ENCODE results near the gene AFMID. TPM values are rescaled to one million over a fixed set of nuclear protein-coding genes. Genes with fewer than 3 reads are reported as not detected.
A peak's percentile ranks its signal among the peaks of the same experiment; 100 is the strongest.

AFMID gene
- total and polyA plus RNA-seq, 2 experiments from 2014 or later: 26.6 to 61.2 TPM

DNA sequence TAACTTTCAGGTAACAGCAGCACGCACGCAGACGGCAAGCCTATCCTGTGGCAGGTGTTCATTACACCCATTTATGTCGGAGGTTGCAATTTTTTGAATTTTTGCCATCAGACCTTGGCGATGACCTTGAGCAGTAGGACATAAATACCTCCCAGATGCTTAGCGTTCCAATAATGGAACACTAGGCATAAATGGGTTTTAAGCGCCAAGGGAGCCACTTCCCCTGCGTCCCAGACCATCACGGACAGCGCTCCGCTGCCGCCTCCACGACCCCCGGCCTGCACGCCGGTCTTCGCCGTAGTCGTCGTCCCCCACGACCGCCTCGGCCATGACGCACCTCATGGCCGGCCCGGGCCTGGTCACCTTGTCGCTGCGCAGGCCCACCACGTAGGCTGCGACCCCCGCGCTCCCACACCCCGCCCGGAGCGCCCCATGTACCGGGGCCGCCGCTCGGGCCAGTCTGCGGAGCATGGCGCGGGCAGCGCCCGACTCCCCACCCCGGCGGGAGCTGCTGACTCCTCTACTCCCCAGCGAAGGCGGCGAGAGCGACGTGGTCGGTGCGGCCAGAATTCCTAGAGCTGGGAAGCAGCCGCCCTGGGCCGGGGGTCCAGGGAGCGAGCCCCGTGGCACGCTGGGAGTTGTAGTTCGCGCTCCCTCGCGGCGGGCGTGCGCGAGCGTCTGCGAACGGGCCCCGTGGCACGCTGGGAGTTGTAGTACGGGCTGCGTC is 66.9 kb downstream of the AFMID start:
- peak overlapping the region; percentile 96 for H3K27ac ChIP-seq
- H4K20me1 ChIP-seq (ENCODE audit: insufficient read depth, poor library complexity, severe bottlenecking): no peaks in the 10 kb centered on the region
- H3K4me3 ChIP-seq: peak overlapping the region; percentile 95
- TF ChIP-seq EZH2 (IDR thresholded peaks at IDR 0.05; ENCODE audit: borderline replicate concordance): no peak
- no peak for TF ChIP-seq EZH2phosphoT487 (IDR thresholded peaks at IDR 0.05; ENCODE audit: low read depth, severe bottlenecking, unreplicated experiment)
- TF ChIP-seq, protein P1, sequence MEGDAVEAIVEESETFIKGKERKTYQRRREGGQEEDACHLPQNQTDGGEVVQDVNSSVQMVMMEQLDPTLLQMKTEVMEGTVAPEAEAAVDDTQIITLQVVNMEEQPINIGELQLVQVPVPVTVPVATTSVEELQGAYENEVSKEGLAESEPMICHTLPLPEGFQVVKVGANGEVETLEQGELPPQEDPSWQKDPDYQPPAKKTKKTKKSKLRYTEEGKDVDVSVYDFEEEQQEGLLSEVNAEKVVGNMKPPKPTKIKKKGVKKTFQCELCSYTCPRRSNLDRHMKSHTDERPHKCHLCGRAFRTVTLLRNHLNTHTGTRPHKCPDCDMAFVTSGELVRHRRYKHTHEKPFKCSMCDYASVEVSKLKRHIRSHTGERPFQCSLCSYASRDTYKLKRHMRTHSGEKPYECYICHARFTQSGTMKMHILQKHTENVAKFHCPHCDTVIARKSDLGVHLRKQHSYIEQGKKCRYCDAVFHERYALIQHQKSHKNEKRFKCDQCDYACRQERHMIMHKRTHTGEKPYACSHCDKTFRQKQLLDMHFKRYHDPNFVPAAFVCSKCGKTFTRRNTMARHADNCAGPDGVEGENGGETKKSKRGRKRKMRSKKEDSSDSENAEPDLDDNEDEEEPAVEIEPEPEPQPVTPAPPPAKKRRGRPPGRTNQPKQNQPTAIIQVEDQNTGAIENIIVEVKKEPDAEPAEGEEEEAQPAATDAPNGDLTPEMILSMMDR (IDR thresholded peaks at IDR 0.05; ENCODE audit: poor library complexity): no peak
- peak overlapping the region; percentile 99 for H2AFZ ChIP-seq
- H3K4me2 ChIP-seq: peak overlapping the region; percentile 97
- DNase-seq (ENCODE audit: low spot score): peak; percentile 94
- no peaks in the 10 kb centered on the region for H3K9me3 ChIP-seq (ENCODE audit: low read depth)
- H3K4me1 ChIP-seq (ENCODE audit: insufficient read depth): peaks cover 46% of the 10 kb centered on the region
- no peaks in the 10 kb centered on the region for H3K27me3 ChIP-seq
- H3K36me3 ChIP-seq (replicated peaks; ENCODE audit: insufficient read depth, low read depth): no peaks in the 10 kb centered on the region
- no peaks in the 10 kb centered on the region for H3K9me2 ChIP-seq (replicated peaks; ENCODE audit: insufficient read depth)
- WGBS (ENCODE audit: low lambda C conversion rate, missing lambda C conversion rate): 8% methylated on average over 72 of the region's 73 CpGs
- peaks cover 6% of the 10 kb centered on the region for H3K79me2 ChIP-seq

DNA sequence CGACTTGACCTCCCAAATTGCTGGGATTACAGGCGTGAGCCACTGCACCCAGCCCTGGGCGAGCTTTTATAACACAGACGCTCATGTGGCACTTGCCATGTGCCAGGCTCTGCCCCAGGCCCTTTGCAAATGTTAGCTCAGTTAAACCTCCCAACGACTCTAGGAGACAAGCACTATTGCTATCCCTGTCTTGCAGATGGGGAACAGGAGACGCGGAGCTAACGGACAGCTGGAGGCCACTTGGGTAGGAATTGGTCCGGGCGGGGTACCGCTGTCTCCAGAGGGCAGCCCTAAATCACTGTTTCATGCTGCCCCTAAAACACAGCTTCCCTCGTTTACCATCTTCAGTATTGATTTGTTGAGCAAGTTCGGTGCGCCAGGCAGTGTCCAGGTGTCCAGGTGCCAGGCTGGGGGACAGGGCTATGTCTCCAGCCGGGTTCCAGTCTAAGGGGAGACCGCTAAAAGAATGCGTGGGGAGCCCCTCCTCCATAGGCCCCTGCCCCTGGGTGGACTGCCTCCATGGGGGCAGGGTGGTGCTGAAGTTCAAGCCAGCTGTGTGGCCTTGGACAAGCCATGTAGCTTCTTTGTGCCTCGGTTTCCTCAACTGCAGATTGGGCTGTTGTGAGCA is 68.0 kb downstream of the AFMID start:
- H2AFZ ChIP-seq: no peak overlapping the region
- H3K27ac ChIP-seq: peak overlapping the region; percentile 78
- no peak overlapping the region for H3K4me3 ChIP-seq
- no peaks in the 10 kb centered on the region for H3K9me3 ChIP-seq (ENCODE audit: low read depth)
- no peak for DNase-seq (ENCODE audit: low spot score)
- H3K4me2 ChIP-seq: no peak overlapping the region
- WGBS (ENCODE audit: low lambda C conversion rate, missing lambda C conversion rate): 91% methylated on average over 18 of the region's 18 CpGs
- no peaks in the 10 kb centered on the region for H4K20me1 ChIP-seq (ENCODE audit: insufficient read depth, poor library complexity, severe bottlenecking)
- H3K27me3 ChIP-seq: no peaks in the 10 kb centered on the region
- peaks cover 6% of the 10 kb centered on the region for H3K79me2 ChIP-seq
- no peaks in the 10 kb centered on the region for H3K9me2 ChIP-seq (replicated peaks; ENCODE audit: insufficient read depth)
- no peaks in the 10 kb centered on the region for H3K36me3 ChIP-seq (replicated peaks; ENCODE audit: insufficient read depth, low read depth)
- TF ChIP-seq, protein P1 (IDR thresholded peaks at IDR 0.05; ENCODE audit: poor library complexity): no peak
- TF ChIP-seq EZH2 (IDR thresholded peaks at IDR 0.05; ENCODE audit: borderline replicate concordance) (no peak), EZH2phosphoT487 (IDR thresholded peaks at IDR 0.05; ENCODE audit: low read depth, severe bottlenecking, unreplicated experiment) (no peak)
- peaks cover 48% of the 10 kb centered on the region for H3K4me1 ChIP-seq (ENCODE audit: insufficient read depth)

DNA sequence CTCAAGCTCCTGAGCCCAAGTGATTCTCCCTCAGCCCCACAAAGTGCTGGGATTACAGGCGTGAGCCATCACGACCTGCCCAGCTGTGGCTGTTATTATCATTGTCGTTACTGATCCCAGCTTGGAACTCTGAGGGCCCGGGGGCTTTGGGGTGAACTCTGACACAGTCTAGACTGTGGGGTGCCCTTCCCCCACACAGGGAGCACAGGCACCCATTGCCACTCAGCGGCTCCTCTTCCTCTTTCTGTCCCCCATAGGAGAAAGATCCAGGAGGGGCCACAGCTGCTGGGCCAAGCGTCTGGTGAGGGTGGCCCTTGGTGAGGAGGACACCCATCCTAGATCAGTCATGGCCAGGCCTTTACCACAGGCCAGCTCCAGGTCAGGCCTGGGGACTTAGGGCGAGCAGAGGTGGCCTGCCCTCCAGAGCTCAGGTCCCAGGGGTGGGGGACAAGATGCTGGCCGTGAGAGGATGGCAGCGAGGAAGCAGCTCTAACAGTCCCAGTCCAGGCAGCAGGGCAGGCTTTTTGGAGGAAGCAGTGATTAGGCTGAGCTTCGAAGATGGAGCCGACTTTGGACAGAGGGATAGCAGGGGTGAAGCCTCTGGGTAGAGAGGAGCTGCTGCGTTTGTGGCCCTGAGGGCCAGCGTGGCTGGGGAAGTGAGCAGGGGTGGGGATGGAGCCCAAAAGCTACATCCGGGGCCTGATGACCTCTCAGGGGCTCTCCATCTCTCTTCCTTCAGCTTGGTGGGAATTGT is 69.0 kb downstream of the AFMID start:
- Histone ChIP-seq H3K9me3 (ENCODE audit: low read depth) (no peaks in the 10 kb centered on the region), H3K36me3 (replicated peaks; ENCODE audit: insufficient read depth, low read depth) (no peaks in the 10 kb centered on the region), H4K20me1 (ENCODE audit: insufficient read depth, poor library complexity, severe bottlenecking) (no peaks in the 10 kb centered on the region), H3K4me1 (ENCODE audit: insufficient read depth) (peaks cover 42% of the 10 kb centered on the region), H3K4me3 (no peak overlapping the region), H3K79me2 (peaks cover 6% of the 10 kb centered on the region), H3K27ac (peak overlapping the region; percentile 78), H3K9me2 (replicated peaks; ENCODE audit: insufficient read depth) (no peaks in the 10 kb centered on the region), H2AFZ (no peak overlapping the region), H3K4me2 (no peak overlapping the region), H3K27me3 (no peaks in the 10 kb centered on the region)
- TF ChIP-seq EZH2phosphoT487 (IDR thresholded peaks at IDR 0.05; ENCODE audit: low read depth, severe bottlenecking, unreplicated experiment) (no peak), EZH2 (IDR thresholded peaks at IDR 0.05; ENCODE audit: borderline replicate concordance) (no peak)
- TF ChIP-seq, protein P1 (IDR thresholded peaks at IDR 0.05; ENCODE audit: poor library complexity): no peak
- 63% methylated on average over 14 of the region's 14 CpGs for WGBS (ENCODE audit: low lambda C conversion rate, missing lambda C conversion rate)
- no peak for DNase-seq (ENCODE audit: low spot score)
